ENCODE results near the gene TRDN.

Gene TRDN

GRCh38 chr6:123636782-123637181 lies at the start of gene TRDN:
TRDN (minus strand) TSS chr6:123636950; CDS start chr6:123636775, 175 bp downstream.
- DNase-seq (ENCODE audit: low spot score) = no peak

DNA sequence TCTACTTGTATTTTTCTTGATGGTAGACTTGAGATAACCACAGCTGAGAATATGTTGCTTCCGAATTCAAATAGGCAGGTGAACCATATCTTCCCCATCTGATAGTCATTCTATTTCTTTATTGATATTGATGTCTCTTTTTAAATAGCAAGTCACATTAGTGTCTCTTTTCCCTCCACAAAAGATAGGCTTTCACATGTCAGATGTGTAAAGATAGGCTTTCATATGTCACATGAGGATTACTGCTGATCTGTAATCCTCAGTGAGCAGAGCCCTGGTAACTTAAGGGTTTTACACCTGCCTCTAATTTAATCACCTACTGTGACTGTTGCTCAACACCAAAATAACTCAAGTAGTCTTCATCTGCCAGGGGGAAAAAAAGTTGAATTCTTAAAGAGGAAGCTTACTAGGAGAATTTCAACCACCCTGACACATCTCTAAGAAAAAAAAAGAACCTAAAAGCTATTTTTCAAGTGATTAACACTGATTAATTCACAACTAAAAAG lies 45.3 kb upstream of the TRDN start:
- DNase-seq (ENCODE audit: low spot score) = no peak

DNA sequence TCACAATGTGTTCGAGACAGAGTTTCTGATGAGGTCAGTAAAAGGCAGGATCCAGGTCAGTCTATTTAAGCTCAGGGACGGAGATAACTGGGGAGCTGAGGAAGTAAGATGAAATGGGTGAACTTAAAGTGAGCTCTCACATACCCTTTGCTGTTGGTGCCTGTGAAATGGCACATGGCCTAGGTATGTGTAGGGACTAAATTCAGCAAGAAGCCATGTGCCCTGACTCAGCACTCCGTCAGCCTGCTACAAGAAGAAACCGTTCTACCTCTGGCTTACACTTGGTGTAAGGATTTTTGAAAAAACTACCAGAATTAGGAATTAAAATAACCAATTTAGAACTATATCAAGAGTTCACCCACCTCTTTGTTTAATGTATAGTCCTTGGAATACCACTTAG lies 41.1 kb upstream of the TRDN start:
- no peak for DNase-seq (ENCODE audit: low spot score)

DNA sequence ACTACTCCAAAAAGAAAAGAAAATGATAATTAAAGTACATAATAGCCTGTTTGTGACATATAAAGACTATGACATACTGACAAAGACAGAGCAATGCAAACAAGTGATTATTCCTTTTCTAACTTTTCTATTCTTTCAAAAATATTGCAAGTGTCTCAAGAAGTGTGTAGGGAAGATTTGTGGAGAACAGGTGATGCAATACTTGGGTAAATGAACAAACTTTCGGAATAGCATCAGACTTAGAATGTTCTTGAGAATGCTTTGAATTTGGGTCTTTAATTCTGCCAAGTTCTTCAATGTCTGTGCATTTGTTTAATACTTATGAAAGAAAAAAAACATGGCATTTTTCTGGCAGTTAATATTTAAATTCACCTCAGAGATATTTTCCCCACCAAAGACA lies 40.0 kb upstream of the TRDN start:
- no peak for DNase-seq (ENCODE audit: low spot score)

DNA sequence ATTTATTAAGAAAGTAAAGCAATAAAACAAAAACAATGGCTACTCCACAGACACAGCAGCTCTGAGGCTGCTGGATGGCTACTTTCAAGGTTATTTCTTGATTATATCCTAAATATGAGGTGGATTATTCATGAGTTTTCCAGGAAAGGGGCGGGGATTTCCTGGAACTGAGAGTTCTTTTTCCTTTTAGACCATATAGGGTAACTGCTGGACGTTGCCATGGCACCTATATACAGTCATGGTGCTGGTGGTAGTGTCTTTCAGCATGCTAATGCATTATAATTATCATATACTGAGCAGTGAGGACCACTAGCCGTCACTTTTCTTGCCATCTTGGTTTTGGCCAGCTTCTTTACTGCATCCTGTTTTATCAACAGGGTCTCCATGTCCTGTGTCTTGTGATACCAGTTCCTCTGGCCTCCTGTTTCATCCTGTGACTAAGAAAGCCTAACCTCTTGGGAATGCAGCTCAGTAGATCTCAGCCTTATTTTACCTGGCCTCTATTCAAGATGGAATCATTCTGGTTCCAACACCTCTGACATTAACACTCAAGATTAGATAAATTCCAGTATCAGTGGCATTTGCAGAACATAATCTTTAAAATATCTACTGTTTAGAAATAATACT lies 32.3 kb upstream of the TRDN start:
- DNase-seq (ENCODE audit: low spot score) = no peak

GRCh38 chr6:123668063-123668462 lies 31.3 kb upstream of the TRDN start:
- no peak for DNase-seq (ENCODE audit: low spot score)

GRCh38 chr6:123663436-123663835 lies 26.7 kb upstream of the TRDN start:
- DNase-seq (ENCODE audit: low spot score) = no peak

DNA sequence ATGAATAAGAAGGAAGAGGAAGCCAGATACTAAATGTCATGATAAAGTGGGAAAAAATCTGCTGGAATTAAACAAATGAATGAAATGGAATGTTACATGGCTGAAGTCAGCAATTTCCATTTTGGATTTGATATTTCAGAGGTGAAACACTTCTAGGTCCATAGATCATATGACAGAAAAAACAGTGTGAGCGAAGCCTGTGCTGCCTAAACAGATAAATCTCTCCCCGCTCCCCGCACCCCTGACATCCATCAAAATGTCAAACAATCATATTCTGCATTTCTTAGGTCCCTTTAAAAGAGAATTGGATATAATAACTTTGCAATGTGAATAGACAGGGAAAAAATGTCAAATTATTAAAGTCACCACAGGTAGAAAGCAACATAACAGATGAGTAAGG lies 26.0 kb upstream of the TRDN start:
- no peak for DNase-seq (ENCODE audit: low spot score)

- no peak for DNase-seq (ENCODE audit: low spot score)
These were observed 24.5 kb upstream of the TRDN start for GRCh38 chr6:123661105-123661891.

GRCh38 chr6:123659960-123660748 lies 23.4 kb upstream of the TRDN start:
- no peak for DNase-seq (ENCODE audit: low spot score)

DNA sequence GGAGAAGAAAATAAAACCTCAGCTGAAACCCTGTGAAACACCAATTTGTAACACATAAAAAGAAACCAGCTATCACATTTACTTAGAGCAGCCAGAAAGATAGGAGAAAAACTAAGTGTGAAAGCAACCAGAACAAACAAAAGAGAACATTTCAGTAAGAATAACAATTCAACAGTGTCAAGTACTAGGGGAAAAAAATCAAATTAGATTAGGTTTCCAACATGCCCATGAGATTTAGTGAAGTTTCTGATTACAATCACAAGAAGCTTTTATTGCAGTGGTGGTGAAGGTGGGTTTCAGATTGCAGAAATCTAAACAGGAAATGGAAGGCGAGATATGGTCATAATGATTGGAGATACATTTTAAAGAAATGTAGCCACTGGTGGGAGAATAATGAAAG lies 22.1 kb upstream of the TRDN start:
- no peak for DNase-seq (ENCODE audit: low spot score)

GRCh38 chr6:123655521-123656306 lies 19.0 kb upstream of the TRDN start:
- no peak for DNase-seq (ENCODE audit: low spot score)

- DNase-seq (ENCODE audit: low spot score) = no peak
These were observed 12.0 kb upstream of the TRDN start for GRCh38 chr6:123648723-123649122.

DNA sequence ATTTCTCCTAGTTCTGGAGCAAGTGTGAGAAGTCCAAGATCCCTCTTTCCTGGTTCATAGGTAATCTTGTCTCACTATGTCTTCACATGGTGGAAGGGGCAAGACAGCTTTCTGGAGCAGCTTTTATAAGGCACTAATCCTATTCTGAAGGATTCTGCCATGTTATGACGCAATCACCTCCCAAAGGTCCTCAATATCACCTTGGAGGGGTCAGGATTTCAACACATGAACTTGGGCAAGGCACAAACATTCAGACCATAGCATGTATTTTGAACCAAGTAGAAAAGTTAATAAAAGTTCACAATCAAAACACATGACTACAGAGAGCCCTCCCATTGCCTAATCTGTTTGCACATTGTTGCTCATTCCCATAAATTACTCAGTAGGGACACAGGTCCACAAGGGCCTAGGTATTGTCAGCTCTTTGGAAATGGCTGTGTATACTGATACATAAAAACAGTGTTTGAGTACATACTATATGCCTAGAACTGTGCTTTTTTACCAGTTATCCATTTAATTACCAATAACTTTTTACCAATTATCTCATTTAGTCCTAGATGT lies 11.3 kb upstream of the TRDN start:
- DNase-seq (ENCODE audit: low spot score) = no peak

DNA sequence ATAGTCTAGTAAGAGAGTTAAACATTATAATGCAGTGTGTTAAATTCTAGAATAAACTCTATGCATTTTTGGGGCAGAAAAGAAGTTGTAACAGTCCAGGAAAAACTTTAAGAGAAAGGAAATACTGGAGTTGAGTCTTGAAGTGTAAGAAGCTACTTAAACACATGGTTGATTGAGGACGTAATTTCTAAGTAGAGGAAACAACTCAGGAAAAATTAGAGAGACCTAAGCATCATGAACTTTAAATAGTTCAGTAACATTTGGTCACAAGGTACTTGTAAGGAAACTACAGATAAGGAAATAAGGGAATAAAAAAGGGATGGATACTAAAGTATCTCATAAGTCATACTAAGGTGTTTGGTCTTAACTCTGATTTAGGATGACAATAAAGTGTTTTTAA lies 4.7 kb upstream of the TRDN start:
- no peak for DNase-seq (ENCODE audit: low spot score)

DNA sequence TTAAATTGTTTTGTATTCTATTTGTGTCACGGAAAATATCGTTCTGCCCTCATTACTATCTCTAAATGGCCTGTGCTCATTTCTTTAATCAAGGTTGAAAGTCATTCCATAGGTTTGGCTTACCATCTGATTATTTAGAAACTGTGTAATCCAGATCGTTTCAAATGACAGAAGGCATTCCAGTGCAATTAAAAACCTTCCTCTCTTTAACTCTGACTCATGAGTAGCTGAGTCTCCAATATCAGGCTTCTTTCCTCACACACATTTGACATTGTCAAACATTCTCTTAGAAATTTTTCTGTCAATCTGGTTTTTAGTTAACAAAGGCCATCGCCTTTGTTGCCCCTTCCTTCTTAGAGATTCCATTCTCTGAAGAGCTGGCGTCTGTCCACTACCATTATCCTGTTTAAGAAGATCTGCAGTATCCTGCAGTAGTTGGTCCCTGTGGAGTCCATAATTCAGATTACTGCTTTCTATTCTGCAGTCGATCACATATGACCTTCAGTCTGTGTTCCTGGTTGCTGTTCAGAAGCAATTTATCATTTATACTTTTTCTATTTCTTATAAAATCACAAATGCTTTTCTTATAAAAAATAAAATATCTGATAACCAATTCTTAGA lies 3.9 kb upstream of the TRDN start:
- no peak for DNase-seq (ENCODE audit: low spot score)

- no peak for DNase-seq (ENCODE audit: low spot score)
These were observed 2.1 kb upstream of the TRDN start for GRCh38 chr6:123638865-123639264.

DNA sequence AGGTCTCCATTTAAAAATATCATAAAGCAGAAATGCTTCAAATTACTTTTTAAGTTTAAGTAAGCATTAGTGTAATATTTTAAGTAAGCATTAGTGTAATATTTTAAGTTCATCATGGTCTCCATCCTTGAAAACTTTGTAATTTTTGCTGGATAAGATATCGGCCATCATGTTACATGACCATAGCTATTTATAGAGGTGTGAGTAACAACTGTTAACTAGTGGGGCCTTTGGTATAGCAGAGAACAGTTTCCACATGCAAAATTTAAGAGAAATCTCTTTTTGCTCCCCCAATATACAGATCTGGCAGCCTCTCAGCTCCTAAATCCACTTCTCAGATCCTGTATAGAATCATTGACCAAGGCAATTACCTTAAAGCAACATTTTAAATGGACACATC lies 468 bp downstream of the TRDN start:
- DNase-seq (ENCODE audit: low spot score) = no peak

- DNase-seq (ENCODE audit: low spot score) = no peak
These were observed 1.2 kb downstream of the TRDN start for GRCh38 chr6:123635567-123635966.

DNA sequence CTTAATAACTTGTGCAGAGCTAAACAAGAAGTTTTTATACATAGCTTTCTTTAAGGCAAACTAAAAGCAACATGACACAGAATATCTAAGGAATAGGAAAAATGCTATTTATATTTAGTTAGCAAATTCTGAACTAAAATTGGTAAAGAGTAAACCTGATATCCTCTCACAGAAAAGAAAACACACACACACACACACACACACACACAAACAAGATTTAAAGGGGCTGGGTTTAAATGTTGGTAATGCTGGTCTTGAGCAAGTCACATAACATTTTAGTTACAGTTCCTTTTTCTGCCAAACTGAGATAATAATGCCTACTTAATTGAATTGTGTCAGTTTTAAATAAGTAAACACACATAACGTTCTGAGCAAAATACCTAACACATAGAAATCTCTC lies 1.6 kb downstream of the TRDN start:
- no peak for DNase-seq (ENCODE audit: low spot score)

DNA sequence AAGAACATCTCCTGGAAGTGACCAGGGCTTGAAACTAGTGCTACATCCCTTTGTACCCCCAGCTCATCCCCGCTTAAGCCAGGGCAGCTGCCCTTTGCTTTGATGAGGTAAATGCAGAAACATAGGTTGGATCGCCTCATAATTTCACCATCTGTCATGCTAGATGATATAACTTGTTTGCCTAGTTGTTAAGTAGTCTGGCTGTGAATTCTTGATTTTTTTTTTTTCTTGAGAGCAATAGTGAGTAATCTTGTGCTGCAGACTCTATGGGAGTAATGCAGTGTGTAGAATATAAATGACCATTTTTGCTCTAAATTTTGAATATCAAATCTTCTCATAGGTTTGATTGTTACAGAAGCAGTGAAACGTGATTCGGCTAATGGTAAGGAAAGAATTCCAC lies 4.1 kb downstream of the TRDN start:
- no peak for DNase-seq (ENCODE audit: low spot score)
